ENCODE measurements around the gene KRTAP10-3.
"Not testable (repeated sequence)": the region's sequence is repeated elsewhere in the genome, so short reads cannot be mapped to it uniquely, and the experiment has no call there.

KRTAP10-3 gene

DNA sequence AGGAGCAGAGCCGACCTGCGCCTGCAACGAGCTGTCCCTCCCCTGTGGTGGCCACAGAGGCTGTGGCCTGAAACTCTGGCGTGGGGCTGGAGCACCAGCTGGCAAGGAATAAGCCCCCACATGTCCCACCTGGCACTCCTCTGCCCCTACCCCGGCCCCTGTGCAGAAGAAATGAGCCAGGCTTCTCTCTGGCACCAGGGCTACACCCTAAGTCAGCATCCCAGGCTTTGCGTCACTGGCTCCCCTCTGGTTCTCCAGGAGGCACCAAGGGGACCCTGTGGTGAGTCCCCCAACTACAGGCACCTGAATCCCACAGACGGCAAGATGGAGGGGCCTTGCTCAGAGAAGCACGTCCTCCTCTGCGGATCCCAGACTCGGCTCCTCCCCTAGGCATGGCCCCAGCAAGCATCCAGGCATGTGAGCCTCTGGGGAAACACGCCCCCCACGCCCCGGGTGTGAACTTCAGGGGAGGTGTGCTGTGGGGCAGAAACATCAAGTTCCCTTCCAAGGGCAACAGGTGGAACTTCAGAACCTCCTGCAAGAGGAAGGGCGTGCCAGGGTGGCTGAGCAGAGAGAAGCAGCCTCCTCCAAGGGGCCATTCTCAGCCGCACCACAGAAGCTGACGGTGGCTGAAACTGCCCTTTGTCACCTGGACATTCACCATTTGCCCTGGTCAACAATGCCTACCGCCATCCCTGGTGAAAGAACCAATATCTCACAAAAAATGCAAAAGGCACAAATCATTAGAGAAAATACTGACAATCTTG is 44.7 kb upstream of the KRTAP10-3 start:
- no peak for DNase-seq (ENCODE audit: low read depth in 1 of 2, low spot score in 1 of 2)
- no peak for TF ChIP-seq SPI1 (IDR thresholded peaks at IDR 0.05; ENCODE audit: borderline replicate concordance, low read depth)
- no peak for TF ChIP-seq POLR2AphosphoS5 (IDR thresholded peaks at IDR 0.05; ENCODE audit: low read depth)
- TF ChIP-seq, protein P1, sequence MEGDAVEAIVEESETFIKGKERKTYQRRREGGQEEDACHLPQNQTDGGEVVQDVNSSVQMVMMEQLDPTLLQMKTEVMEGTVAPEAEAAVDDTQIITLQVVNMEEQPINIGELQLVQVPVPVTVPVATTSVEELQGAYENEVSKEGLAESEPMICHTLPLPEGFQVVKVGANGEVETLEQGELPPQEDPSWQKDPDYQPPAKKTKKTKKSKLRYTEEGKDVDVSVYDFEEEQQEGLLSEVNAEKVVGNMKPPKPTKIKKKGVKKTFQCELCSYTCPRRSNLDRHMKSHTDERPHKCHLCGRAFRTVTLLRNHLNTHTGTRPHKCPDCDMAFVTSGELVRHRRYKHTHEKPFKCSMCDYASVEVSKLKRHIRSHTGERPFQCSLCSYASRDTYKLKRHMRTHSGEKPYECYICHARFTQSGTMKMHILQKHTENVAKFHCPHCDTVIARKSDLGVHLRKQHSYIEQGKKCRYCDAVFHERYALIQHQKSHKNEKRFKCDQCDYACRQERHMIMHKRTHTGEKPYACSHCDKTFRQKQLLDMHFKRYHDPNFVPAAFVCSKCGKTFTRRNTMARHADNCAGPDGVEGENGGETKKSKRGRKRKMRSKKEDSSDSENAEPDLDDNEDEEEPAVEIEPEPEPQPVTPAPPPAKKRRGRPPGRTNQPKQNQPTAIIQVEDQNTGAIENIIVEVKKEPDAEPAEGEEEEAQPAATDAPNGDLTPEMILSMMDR (IDR thresholded peaks at IDR 0.05; ENCODE audit: insufficient read depth, low read length), result no peak
- TF ChIP-seq, protein P2, sequence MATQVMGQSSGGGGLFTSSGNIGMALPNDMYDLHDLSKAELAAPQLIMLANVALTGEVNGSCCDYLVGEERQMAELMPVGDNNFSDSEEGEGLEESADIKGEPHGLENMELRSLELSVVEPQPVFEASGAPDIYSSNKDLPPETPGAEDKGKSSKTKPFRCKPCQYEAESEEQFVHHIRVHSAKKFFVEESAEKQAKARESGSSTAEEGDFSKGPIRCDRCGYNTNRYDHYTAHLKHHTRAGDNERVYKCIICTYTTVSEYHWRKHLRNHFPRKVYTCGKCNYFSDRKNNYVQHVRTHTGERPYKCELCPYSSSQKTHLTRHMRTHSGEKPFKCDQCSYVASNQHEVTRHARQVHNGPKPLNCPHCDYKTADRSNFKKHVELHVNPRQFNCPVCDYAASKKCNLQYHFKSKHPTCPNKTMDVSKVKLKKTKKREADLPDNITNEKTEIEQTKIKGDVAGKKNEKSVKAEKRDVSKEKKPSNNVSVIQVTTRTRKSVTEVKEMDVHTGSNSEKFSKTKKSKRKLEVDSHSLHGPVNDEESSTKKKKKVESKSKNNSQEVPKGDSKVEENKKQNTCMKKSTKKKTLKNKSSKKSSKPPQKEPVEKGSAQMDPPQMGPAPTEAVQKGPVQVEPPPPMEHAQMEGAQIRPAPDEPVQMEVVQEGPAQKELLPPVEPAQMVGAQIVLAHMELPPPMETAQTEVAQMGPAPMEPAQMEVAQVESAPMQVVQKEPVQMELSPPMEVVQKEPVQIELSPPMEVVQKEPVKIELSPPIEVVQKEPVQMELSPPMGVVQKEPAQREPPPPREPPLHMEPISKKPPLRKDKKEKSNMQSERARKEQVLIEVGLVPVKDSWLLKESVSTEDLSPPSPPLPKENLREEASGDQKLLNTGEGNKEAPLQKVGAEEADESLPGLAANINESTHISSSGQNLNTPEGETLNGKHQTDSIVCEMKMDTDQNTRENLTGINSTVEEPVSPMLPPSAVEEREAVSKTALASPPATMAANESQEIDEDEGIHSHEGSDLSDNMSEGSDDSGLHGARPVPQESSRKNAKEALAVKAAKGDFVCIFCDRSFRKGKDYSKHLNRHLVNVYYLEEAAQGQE (IDR thresholded peaks at IDR 0.05; ENCODE audit: insufficient replicate concordance, low read depth), result no peak
- TF ChIP-seq GABPA (IDR thresholded peaks at IDR 0.05; ENCODE audit: low read depth), result no peak
- Histone ChIP-seq H3K4me3 (replicated peaks; ENCODE audit: insufficient read depth, low read length) (no peak overlapping the region), H3K27me3 (ENCODE audit: insufficient read depth, poor library complexity, severe bottlenecking) (peaks cover 2% of the 10 kb centered on the region), H3K27ac (replicated peaks) (no peak overlapping the region)

DNA sequence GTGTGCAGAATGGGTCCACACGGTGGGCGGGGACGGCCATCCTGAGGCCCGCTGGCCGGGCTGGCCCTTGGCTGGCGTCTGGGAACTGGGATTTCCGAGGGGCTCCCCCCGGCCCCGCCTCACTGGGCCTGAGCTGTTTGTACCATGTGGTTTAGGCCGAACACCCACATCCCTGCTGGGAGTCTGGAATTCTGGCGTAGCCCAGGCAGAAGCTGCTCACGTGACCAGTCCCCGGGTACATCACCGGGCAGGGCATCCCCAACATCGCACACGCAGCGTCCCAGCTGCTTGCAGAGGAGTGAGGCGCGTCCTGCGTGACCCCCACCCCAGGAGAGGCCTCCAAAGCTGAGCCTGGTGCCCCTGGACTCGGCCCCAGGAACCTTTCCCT is 43.9 kb upstream of the KRTAP10-3 start:
- TF ChIP-seq POLR2AphosphoS5 (IDR thresholded peaks at IDR 0.05; ENCODE audit: low read depth) (no peak), SPI1 (IDR thresholded peaks at IDR 0.05; ENCODE audit: borderline replicate concordance, low read depth) (no peak)
- TF ChIP-seq, protein P2 (IDR thresholded peaks at IDR 0.05; ENCODE audit: insufficient replicate concordance, low read depth), result no peak
- DNase-seq (ENCODE audit: low read depth in 1 of 2, low spot score in 1 of 2), result no peak
- H3K4me3 ChIP-seq (replicated peaks; ENCODE audit: insufficient read depth, low read length), result no peak overlapping the region
- peaks cover 2% of the 10 kb centered on the region for H3K27me3 ChIP-seq (ENCODE audit: insufficient read depth, poor library complexity, severe bottlenecking)
- H3K27ac ChIP-seq (replicated peaks), result no peak overlapping the region

DNA sequence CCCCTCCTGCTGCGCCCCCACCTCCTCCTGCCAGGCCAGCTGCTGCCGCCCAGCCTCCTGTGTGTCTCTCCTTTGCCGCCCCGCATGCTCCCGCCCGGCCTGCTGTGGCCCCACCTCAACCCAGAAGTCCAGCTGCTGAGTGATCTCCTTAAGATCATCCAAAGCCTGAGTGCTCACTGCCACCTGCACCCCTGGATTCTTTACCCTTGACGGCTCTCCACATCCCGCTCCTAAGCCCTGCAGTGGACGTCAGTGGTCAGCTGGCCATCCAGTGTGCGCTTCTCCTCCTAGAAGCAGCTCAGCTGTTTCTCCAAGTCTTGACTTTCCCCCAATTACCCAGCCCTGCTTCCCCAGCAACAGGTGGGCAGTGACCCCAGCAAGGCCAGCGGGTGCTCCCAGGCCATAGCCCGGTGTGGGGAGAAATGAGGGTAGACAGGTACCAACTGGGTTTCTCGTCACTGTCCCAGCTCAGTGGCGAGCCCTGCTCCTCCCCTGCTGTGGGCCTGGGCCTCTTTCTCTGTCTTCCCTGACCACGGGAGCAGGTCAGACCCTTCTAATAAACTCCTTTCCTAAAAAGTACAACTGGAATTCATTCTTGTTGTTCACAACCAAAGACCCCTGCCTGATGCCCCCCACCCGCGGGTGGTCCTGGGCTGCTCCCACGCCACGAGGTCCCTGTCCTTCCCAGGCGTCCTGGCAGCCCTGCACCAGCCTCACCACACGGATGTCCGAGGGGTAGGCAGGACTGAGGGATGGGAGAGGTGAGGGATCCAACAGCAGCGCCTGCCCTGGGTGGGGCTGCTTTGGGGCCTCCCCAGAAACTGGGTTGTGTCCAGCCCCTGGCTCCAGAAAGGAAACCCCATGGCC is 43.2 kb upstream of the KRTAP10-3 start:
- Histone ChIP-seq H3K27me3 (ENCODE audit: insufficient read depth, poor library complexity, severe bottlenecking) (peaks cover 2% of the 10 kb centered on the region), H3K27ac (replicated peaks) (no peak overlapping the region), H3K4me3 (replicated peaks; ENCODE audit: insufficient read depth, low read length) (no peak overlapping the region)
- no peak for TF ChIP-seq SPI1 (IDR thresholded peaks at IDR 0.05; ENCODE audit: borderline replicate concordance, low read depth)
- TF ChIP-seq GABPA (IDR thresholded peaks at IDR 0.05; ENCODE audit: low read depth), result no peak
- TF ChIP-seq, protein P2 (IDR thresholded peaks at IDR 0.05; ENCODE audit: insufficient replicate concordance, low read depth), result no peak
- TF ChIP-seq, protein P1 (IDR thresholded peaks at IDR 0.05; ENCODE audit: insufficient read depth, low read length), result no peak
- TF ChIP-seq POLR2AphosphoS5 (IDR thresholded peaks at IDR 0.05; ENCODE audit: low read depth), result no peak
- no peak for DNase-seq (ENCODE audit: low read depth in 1 of 2, low spot score in 1 of 2)

DNA sequence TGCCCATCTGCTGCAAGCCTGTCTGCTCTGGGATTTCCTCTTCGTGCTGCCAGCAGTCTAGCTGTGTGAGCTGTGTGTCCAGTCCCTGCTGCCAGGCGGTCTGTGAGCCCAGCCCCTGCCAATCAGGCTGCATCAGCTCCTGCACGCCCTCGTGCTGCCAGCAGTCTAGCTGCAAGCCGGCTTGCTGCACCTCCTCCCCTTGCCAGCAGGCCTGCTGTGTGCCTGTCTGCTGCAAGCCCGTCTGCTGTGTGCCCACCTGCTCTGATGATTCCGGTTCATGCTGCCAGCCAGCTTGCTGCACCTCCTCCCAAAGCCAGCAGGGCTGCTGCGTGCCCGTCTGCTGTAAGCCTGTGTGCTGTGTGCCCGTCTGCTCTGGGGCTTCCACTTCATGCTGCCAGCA is 42.5 kb upstream of the KRTAP10-3 start:
- not testable (repeated sequence) for DNase-seq (ENCODE audit: low read depth in 1 of 2, low spot score in 1 of 2); H3K27ac ChIP-seq (replicated peaks); H3K4me3 ChIP-seq (replicated peaks; ENCODE audit: insufficient read depth, low read length); H3K27me3 ChIP-seq (ENCODE audit: insufficient read depth, poor library complexity, severe bottlenecking)

DNA sequence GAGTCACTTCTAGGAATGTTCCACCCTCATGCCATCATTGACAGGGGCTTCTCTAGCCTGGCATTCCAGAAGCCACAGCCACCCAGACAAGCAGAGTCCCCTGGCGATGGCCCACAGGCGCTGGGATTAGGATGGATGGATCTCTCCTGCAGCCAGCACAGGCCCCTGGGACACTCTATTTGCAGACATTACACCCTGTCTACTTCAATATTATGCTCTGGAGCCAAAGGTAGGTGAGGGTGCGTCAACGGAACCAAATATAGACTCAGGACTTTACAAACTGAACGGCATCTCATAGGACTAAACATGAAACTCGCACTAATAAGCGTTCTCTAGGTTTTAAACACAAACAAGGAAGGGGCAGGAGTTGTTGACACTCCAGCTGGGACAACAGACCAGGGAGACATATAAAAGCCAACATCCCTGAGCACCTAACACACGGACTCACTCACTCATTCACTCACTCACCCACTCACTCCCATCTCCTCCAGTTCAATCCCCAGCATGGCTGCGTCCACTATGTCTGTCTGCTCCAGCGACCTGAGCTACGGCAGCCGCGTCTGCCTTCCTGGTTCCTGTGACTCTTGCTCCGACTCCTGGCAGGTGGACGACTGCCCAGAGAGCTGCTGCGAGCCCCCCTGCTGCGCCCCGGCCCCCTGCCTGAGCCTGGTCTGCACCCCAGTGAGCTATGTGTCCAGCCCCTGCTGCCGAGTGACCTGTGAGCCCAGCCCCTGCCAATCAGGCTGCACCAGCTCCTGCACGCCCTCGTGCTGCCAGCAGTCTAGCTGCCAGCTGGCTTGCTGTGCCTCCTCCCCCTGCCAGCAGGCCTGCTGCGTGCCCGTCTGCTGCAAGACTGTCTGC is 41.8 kb upstream of the KRTAP10-3 start, which contains the start of gene KRTAP10-7:
Gene KRTAP10-7, plus strand, starts transcription at position 480 of the 861 bp plus-strand sequence. Its CDS starts 25 bp downstream, at position 505.
- not testable (repeated sequence) for H3K4me3 ChIP-seq (replicated peaks; ENCODE audit: insufficient read depth, low read length); H3K27me3 ChIP-seq (ENCODE audit: insufficient read depth, poor library complexity, severe bottlenecking); DNase-seq (ENCODE audit: low read depth in 1 of 2, low spot score in 1 of 2); H3K27ac ChIP-seq (replicated peaks)

All from HL-60 (cell line).